GM20431 (cell line): ENCODE data around the gene SERPINB12.

Source experiments
- in situ Hi-C: fragments of 300-500 bp; cut with MseI, MboI; formaldehyde crosslinking; loops from one replicate; pipeline ENCODE4 v1.15.0; 2020; ENCODE audit warnings: low sequenced_read_pairs; ENCODE audit not compliant: unreplicated experiment

SERPINB12 gene

GRCh38 chr18:63544017-63544416 is 1.8 kb downstream of the SERPINB12 start:
- in situ Hi-C loops, result no loop called here

GRCh38 chr18:63545000-63545399 is 2.8 kb downstream of the SERPINB12 start:
- in situ Hi-C loops, result no loop called here

- in situ Hi-C loops, result no loop called here
Observed at GRCh38 chr18:63550068-63550467, 7.9 kb downstream of the SERPINB12 start.

GRCh38 chr18:63551769-63552168 is 9.6 kb downstream of the SERPINB12 start:
- in situ Hi-C loops, result no loop called here

- in situ Hi-C loops, result no loop called here
Observed at GRCh38 chr18:63552581-63552980, 10.4 kb downstream of the SERPINB12 start.

GRCh38 chr18:63553081-63553480 is 10.9 kb downstream of the SERPINB12 start:
- in situ Hi-C loops, result no loop called here

- in situ Hi-C loops, result no loop called here
Observed at GRCh38 chr18:63559567-63560491, 17.7 kb downstream of the SERPINB12 start.

GRCh38 chr18:63562284-63562683 is 20.1 kb downstream of the SERPINB12 start:
- in situ Hi-C loops, result no loop called here

- in situ Hi-C loops, result no loop called here
Observed at GRCh38 chr18:63564021-63564420, 21.9 kb downstream of the SERPINB12 start.

- in situ Hi-C loops, result no loop called here
Observed at GRCh38 chr18:63564561-63564960, 22.4 kb downstream of the SERPINB12 start.

- in situ Hi-C loops, result no loop called here
Observed at GRCh38 chr18:63567276-63567675, 25.1 kb downstream of the SERPINB12 start.

GRCh38 chr18:63567825-63568224 is 25.7 kb downstream of the SERPINB12 start:
- in situ Hi-C loops, result no loop called here

GRCh38 chr18:63570721-63571120 is 28.6 kb downstream of the SERPINB12 start:
- in situ Hi-C loops, result no loop called here

GRCh38 chr18:63575681-63576080 is 33.5 kb downstream of the SERPINB12 start:
- in situ Hi-C loops, result loop anchor here (25.0 kb wide), 1 partner anchor 88 kb away; the partner anchor contains the start of gene SERPINB5

GRCh38 chr18:63578357-63578958 is 36.3 kb downstream of the SERPINB12 start:
- in situ Hi-C loops, result loop anchor here (25.0 kb wide), 1 partner anchor 91 kb away; the partner anchor contains the start of gene SERPINB5

- in situ Hi-C loops, result loop anchor here (25.0 kb wide), 1 partner anchor 92 kb away; the partner anchor contains the start of gene SERPINB5
Observed at GRCh38 chr18:63579616-63580015, 37.4 kb downstream of the SERPINB12 start.

GRCh38 chr18:63585988-63586387 is 43.8 kb downstream of the SERPINB12 start:
- in situ Hi-C loops, result loop anchor here (25.0 kb wide), 1 partner anchor 99 kb away; the partner anchor contains the start of gene SERPINB5

GRCh38 chr18:63586431-63586830 is 44.3 kb downstream of the SERPINB12 start:
- in situ Hi-C loops, result loop anchor here (25.0 kb wide), 1 partner anchor 99 kb away; the partner anchor contains the start of gene SERPINB5

- in situ Hi-C loops, result loop anchor here (25.0 kb wide), 1 partner anchor 100 kb away; the partner anchor contains the start of gene SERPINB5
Observed at GRCh38 chr18:63586966-63587365, 44.8 kb downstream of the SERPINB12 start, which contains the start of gene SERPINB13. Gene SERPINB13 (plus strand): TSS chr18:63587343. CDS start chr18:63588668, 1,325 bp downstream.

- in situ Hi-C loops, result loop anchor here (25.0 kb wide), 1 partner anchor 102 kb away; the partner anchor contains the start of gene SERPINB5
Observed at GRCh38 chr18:63588909-63589308, 46.7 kb downstream of the SERPINB12 start.
